HepG2 (cell line): ENCODE measurements around the gene ERBB3. TPM values are rescaled to one million over a fixed set of nuclear protein-coding genes. Genes with fewer than 3 reads are reported as not detected.

Source experiments
- ARID2 ChIP-seq: sonication (generic); formaldehyde crosslinking; IDR thresholded peaks from 2 replicates; pipeline ENCODE4 v1.8.1; 2022; ENCODE audit warnings: mild to moderate bottlenecking, missing genetic modification reagents, borderline replicate concordance
- BCLAF1 ChIP-seq: fragments of 450-650 bp; IDR thresholded peaks from 2 replicates; pipeline ENCODE4 v1.6.1; 2017; ENCODE audit warnings: mild to moderate bottlenecking
- CENPT ChIP-seq: sonication (generic); formaldehyde crosslinking; IDR thresholded peaks from 2 replicates; pipeline ENCODE4 v1.8.0; 2022; ENCODE audit warnings: low read depth, mild to moderate bottlenecking, moderate library complexity, missing genetic modification reagents
- DMTF1 ChIP-seq: sonication (generic); formaldehyde crosslinking; IDR thresholded peaks from 2 replicates; pipeline ENCODE4 v1.4.0; 2020; ENCODE audit warnings: mild to moderate bottlenecking, missing genetic modification reagents
- GLMP ChIP-seq: sonication (generic); formaldehyde crosslinking; IDR thresholded peaks from 2 replicates; pipeline ENCODE4 v1.9.0; 2021; ENCODE audit warnings: missing genetic modification reagents, mild to moderate bottlenecking, borderline replicate concordance
- HDAC2 ChIP-seq: sonication (generic); formaldehyde crosslinking; IDR thresholded peaks from 2 replicates; pipeline ENCODE4 v1.4.0; 2020; ENCODE audit warnings: missing genetic modification reagents
- JUND ChIP-seq: sonication (generic); formaldehyde crosslinking; IDR thresholded peaks from 2 replicates; pipeline ENCODE4 v1.8.0; 2022; ENCODE audit warnings: mild to moderate bottlenecking, missing genetic modification reagents
- KLF13 ChIP-seq: sonication (generic); formaldehyde crosslinking; IDR thresholded peaks from 2 replicates; pipeline ENCODE4 v1.4.0; 2020; ENCODE audit warnings: mild to moderate bottlenecking, missing genetic modification reagents
- NONO ChIP-seq, 2 experiments: fragments of 450-650 bp in 1 of 2; sonication (generic) in 1 of 2; formaldehyde crosslinking in 1 of 2; IDR thresholded peaks in 1 of 2; conservative IDR thresholded peaks in 1 of 2; 2 replicates each; pipeline versions ENCODE4 v1.6.1 to v1.8.0; 2017 to 2022; ENCODE audit warnings: mild to moderate bottlenecking in 1 of 2, missing genetic modification reagents in 1 of 2, moderate library complexity in 1 of 2
- PBX2 ChIP-seq: IDR thresholded peaks from 2 replicates; pipeline ENCODE4 v1.6.1; 2016; ENCODE audit warnings: control low read depth
- SMYD3 ChIP-seq: sonication (generic); formaldehyde crosslinking; IDR thresholded peaks from 2 replicates; pipeline ENCODE4 v1.8.1; 2023; ENCODE audit warnings: mild to moderate bottlenecking, missing genetic modification reagents
- SP1 ChIP-seq, 2 experiments: fragments of 450-650 bp in 1 of 2; sonication (generic) in 1 of 2; formaldehyde crosslinking in 1 of 2; IDR thresholded peaks; 2 replicates each; pipeline versions ENCODE4 v1.4.0 to v1.6.1; 2016 to 2020; ENCODE audit warnings: missing genetic modification reagents in 1 of 2
- SP140L ChIP-seq: sonication (generic); formaldehyde crosslinking; IDR thresholded peaks from 2 replicates; pipeline ENCODE4 v1.4.0; 2020; ENCODE audit warnings: missing genetic modification reagents, borderline replicate concordance
- SP5 ChIP-seq: IDR thresholded peaks from 2 replicates; pipeline ENCODE4 v1.6.1; 2016; ENCODE audit warnings: low read depth, borderline replicate concordance
- TCF12 ChIP-seq, 2 experiments: fragments of 450-650 bp in 1 of 2; sonication (generic) in 1 of 2; formaldehyde crosslinking in 1 of 2; IDR thresholded peaks; 2 replicates each; pipeline versions ENCODE4 v1.6.1 to v1.8.0; 2017 to 2022; ENCODE audit warnings: antibody characterized with exemption in 1 of 2, mild to moderate bottlenecking in 1 of 2, missing genetic modification reagents in 1 of 2, moderate library complexity in 1 of 2
- ZC3H13 ChIP-seq: sonication (generic); formaldehyde crosslinking; IDR thresholded peaks from 2 replicates; pipeline ENCODE4 v1.8.1; 2023; ENCODE audit warnings: mild to moderate bottlenecking, missing genetic modification reagents, moderate library complexity
- ZNF263 ChIP-seq: sonication (generic); formaldehyde crosslinking; IDR thresholded peaks from 2 replicates; pipeline ENCODE4 v1.4.0; 2020; ENCODE audit warnings: missing genetic modification reagents
- ZNF383 ChIP-seq: sonication (generic); formaldehyde crosslinking; IDR thresholded peaks from 2 replicates; pipeline ENCODE4 v1.4.0; 2020; ENCODE audit warnings: missing genetic modification reagents, mild to moderate bottlenecking, borderline replicate concordance
- ZNF766 ChIP-seq: sonication (generic); formaldehyde crosslinking; IDR thresholded peaks from 2 replicates; pipeline ENCODE4 v1.5.0; 2020; ENCODE audit warnings: missing genetic modification reagents, borderline replicate concordance
- ZNF772 ChIP-seq: sonication (generic); formaldehyde crosslinking; IDR thresholded peaks from 2 replicates; pipeline ENCODE4 v1.5.0; 2020; ENCODE audit warnings: mild to moderate bottlenecking, missing genetic modification reagents
- polyA plus RNA-seq, 8 experiments: library from polyadenylated mRNA; depleted of rRNA in 3 of 8; stranded (reverse) in 7 of 8; unstranded in 1 of 8; fragments of >200 nt; fragmentation: Illumina TruSeq in 4 of 8; extraction: Trizol in 4 of 8; gene quantifications; 2 replicates each; pipeline versions ENCODE4 v1.2.1 to v1.2.3, GENCODE V29; 2011 to 2016; ENCODE audit warnings: low read depth in 4 of 8, missing spikeins in 1 of 8, mixed read lengths in 1 of 8; ENCODE audit not compliant: insufficient read depth in 1 of 8
- total RNA-seq, 5 experiments: library from RNA; depleted of rRNA; stranded (reverse); fragments of >200 nt; fragmentation: Illumina TruSeq; extraction: Trizol; gene quantifications; 2 replicates each; pipeline ENCODE4 v1.2.3, GENCODE V29; 2016; ENCODE audit warnings: low read depth in 1 of 5

The ERBB3 gene
- total and polyA plus RNA-seq, 2 of the 13 experiments (the other 11 are each of a cell fraction or from before 2014, with no cell fraction given): 93.6 to 358 TPM

GRCh38 chr12:56116267-56117081, 36.5 kb downstream of the ERBB3 start, which contains the start of gene RPL41 (continued):
- TF ChIP-seq BCLAF1 (no peak), NONO (IDR thresholded peaks at IDR 0.05) (no peak), NONO (CRISPR knock-in tag; conservative IDR thresholded peaks at IDR 0.05) (0 out of 2 replicates have a peak, but pooled peaks have one; percentile 42), HDAC2 (CRISPR knock-in tag) (0 out of 2 replicates have a peak, but pooled peaks have one; percentile 46), CENPT (no peak), GLMP (CRISPR knock-in tag) (peak; percentile 40; the same call in 1 of the 2 replicates), PBX2 (CRISPR knock-in tag) (no peak), SP5 (peak; percentile 44; the same call in 1 of the 2 replicates), ZNF766 (CRISPR knock-in tag) (peak; percentile 78; the same call in 1 of the 2 replicates), SP140L (CRISPR knock-in tag) (peak; percentile 64; the same call in 1 of the 2 replicates), TCF12 (IDR thresholded peaks at IDR 0.05) (no peak), TCF12 (CRISPR knock-in tag; IDR thresholded peaks at IDR 0.05) (peak; percentile 70; the same call in 1 of the 2 replicates), DMTF1 (CRISPR knock-in tag) (0 out of 2 replicates have a peak, but pooled peaks have one; percentile 76), ARID2 (CRISPR knock-in tag) (0 out of 2 replicates have a peak, but pooled peaks have one; percentile 57), SMYD3 (CRISPR knock-in tag) (no peak), SP1 (IDR thresholded peaks at IDR 0.05) (no peak), SP1 (CRISPR knock-in tag; IDR thresholded peaks at IDR 0.05) (peak; percentile 88), ZNF383 (CRISPR knock-in tag) (peak; percentile 49; the same call in 1 of the 2 replicates), ZNF263 (CRISPR knock-in tag) (0 out of 2 replicates have a peak, but pooled peaks have one; percentile 18), ZNF772 (peak; percentile 66; the same call in 1 of the 2 replicates), ZC3H13 (CRISPR knock-in tag) (no peak), KLF13 (CRISPR knock-in tag) (peak; percentile 59; the same call in 1 of the 2 replicates), JUND (CRISPR knock-in tag) (no peak)
